Measurements from ENCODE around the gene CIDEA.

CIDEA gene

GRCh38 chr18:12231040-12231882 lies 22.9 kb upstream of the CIDEA start:
- Histone ChIP-seq H3K9me3 (no peaks in the 10 kb centered on the region), H3K27me3 (no peaks in the 10 kb centered on the region), H3K4me1 (ENCODE audit: control insufficient read depth in 1 of 2, insufficient read depth in 1 of 2, low read depth in 1 of 2, low read length in 1 of 2) (no peaks in the 10 kb centered on the region), H3K36me3 (no peaks in the 10 kb centered on the region), H3K27ac (no peak overlapping the region), H3K4me3 (ENCODE audit: low read depth in 1 of 2, low read length in 1 of 2) (no peak overlapping the region)
- TF ChIP-seq, protein P1, sequence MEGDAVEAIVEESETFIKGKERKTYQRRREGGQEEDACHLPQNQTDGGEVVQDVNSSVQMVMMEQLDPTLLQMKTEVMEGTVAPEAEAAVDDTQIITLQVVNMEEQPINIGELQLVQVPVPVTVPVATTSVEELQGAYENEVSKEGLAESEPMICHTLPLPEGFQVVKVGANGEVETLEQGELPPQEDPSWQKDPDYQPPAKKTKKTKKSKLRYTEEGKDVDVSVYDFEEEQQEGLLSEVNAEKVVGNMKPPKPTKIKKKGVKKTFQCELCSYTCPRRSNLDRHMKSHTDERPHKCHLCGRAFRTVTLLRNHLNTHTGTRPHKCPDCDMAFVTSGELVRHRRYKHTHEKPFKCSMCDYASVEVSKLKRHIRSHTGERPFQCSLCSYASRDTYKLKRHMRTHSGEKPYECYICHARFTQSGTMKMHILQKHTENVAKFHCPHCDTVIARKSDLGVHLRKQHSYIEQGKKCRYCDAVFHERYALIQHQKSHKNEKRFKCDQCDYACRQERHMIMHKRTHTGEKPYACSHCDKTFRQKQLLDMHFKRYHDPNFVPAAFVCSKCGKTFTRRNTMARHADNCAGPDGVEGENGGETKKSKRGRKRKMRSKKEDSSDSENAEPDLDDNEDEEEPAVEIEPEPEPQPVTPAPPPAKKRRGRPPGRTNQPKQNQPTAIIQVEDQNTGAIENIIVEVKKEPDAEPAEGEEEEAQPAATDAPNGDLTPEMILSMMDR (IDR thresholded peaks at IDR 0.05) = no peak

DNA sequence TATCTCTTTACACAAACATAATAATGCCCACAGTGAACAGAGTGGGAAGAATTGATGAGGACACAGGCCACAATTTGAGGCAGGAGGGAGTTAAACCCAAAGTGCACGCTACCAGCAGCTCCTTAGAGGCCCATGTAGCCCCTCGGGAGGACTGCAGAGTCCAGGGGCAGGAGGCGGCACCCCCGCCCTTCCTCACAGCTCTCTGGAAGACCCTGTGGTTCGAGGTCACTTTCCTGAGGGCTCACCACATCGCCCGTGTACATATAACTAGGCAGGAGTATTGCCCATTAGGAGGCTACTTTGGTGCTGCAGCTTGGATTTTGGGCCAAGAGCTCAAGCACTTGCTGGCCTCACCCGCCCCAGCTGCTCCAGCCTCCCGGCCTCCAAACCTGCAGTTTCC lies 22.2 kb upstream of the CIDEA start:
- Histone ChIP-seq H3K4me1 (ENCODE audit: control insufficient read depth in 1 of 2, insufficient read depth in 1 of 2, low read depth in 1 of 2, low read length in 1 of 2) (no peaks in the 10 kb centered on the region), H3K27ac (no peak overlapping the region), H3K9me3 (no peaks in the 10 kb centered on the region), H3K27me3 (no peaks in the 10 kb centered on the region), H3K4me3 (ENCODE audit: low read depth in 1 of 2, low read length in 1 of 2) (no peak overlapping the region), H3K36me3 (no peaks in the 10 kb centered on the region)
- TF ChIP-seq, protein P1 (IDR thresholded peaks at IDR 0.05) = no peak

GRCh38 chr18:12233378-12233777 lies 20.8 kb upstream of the CIDEA start:
- no peak overlapping the region for H3K27ac ChIP-seq

DNA sequence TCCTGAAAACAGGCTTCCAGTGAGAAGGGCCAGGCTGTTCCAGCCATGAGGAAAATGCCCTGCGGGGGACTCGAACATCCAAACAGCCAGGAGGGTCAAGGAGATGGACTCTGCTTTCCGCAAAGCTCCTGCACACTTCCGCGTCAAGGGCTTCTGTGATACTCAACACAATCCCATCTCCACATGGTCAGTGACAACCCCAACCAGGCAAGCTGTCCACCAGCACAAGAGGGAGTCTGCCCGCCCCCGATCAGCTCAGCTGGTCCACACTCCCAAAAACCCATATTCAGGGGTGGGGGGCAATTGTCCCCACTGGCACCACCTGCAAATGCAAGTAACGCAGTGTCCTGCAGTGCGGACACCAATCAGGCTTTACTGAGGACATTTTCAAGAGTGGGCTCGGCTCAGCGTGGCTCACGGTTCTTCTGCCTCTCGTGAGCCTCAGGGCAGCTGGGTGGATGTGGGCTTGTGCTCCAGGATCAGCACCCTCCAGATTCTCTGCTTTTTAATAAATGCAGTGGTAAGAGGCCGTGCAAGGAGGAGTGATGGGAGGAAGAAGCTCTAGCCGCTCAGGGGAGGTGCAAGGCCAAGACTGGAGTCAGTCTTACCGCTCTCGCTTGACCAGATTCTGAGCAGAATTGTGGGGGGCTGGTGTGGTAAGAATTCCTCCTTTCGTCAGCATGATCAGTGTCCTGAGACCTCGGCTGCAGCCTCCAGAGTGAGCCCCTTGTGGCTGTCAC lies 19.5 kb upstream of the CIDEA start:
- TF ChIP-seq, protein P1 (IDR thresholded peaks at IDR 0.05) = no peak
- no peak overlapping the region for H3K27ac ChIP-seq
- H3K27me3 ChIP-seq = no peaks in the 10 kb centered on the region
- H3K9me3 ChIP-seq = no peaks in the 10 kb centered on the region
- no peak overlapping the region for H3K4me3 ChIP-seq (ENCODE audit: low read depth in 1 of 2, low read length in 1 of 2)
- H3K36me3 ChIP-seq = no peaks in the 10 kb centered on the region
- H3K4me1 ChIP-seq (ENCODE audit: control insufficient read depth in 1 of 2, insufficient read depth in 1 of 2, low read depth in 1 of 2, low read length in 1 of 2) = no peaks in the 10 kb centered on the region

More at GRCh38 chr18:12233378-12233777, 20.8 kb upstream of the CIDEA start:
- no peak overlapping the region for H3K4me3 ChIP-seq (ENCODE audit: low read depth in 1 of 2, low read length in 1 of 2)
- H3K36me3 ChIP-seq = no peaks in the 10 kb centered on the region
- no peaks in the 10 kb centered on the region for H3K4me1 ChIP-seq (ENCODE audit: control insufficient read depth in 1 of 2, insufficient read depth in 1 of 2, low read depth in 1 of 2, low read length in 1 of 2)
- H3K27me3 ChIP-seq = no peaks in the 10 kb centered on the region
- H3K9me3 ChIP-seq = no peaks in the 10 kb centered on the region
- TF ChIP-seq, protein P1 (IDR thresholded peaks at IDR 0.05) = no peak

- H3K27ac ChIP-seq = no peak overlapping the region
- H3K27me3 ChIP-seq = no peaks in the 10 kb centered on the region
- H3K36me3 ChIP-seq = no peaks in the 10 kb centered on the region
- no peaks in the 10 kb centered on the region for H3K9me3 ChIP-seq
- no peaks in the 10 kb centered on the region for H3K4me1 ChIP-seq (ENCODE audit: control insufficient read depth in 1 of 2, insufficient read depth in 1 of 2, low read depth in 1 of 2, low read length in 1 of 2)
- H3K4me3 ChIP-seq (ENCODE audit: low read depth in 1 of 2, low read length in 1 of 2) = no peak overlapping the region
- TF ChIP-seq, protein P1 (IDR thresholded peaks at IDR 0.05) = no peak
Measured at GRCh38 chr18:12236141-12236540, 18.0 kb upstream of the CIDEA start.

Measured in neutrophil (primary cell).